ENCODE results near the gene RTN4. TPM values are rescaled to one million over a fixed set of nuclear protein-coding genes. Genes with fewer than 3 reads are reported as not detected.

Gene RTN4
- total and polyA plus RNA-seq, 2 of the 4 experiments (the other 2 are of a cell fraction): 77.8 to 588 TPM

GRCh38 chr2:55022476-55022875 lies 27.8 kb downstream of the RTN4 start:
- Histone ChIP-seq H3K9ac (ENCODE audit: low read depth, low read length) (no peak overlapping the region), H2AK9ac (replicated peaks; ENCODE audit: low read depth, low read length, poor library complexity) (no peak overlapping the region), H3K14ac (replicated peaks; ENCODE audit: low read depth, low read length) (peak overlapping the region; percentile 17; the same call in 1 of the 2 replicates), H3K79me1 (ENCODE audit: low read depth in 1 of 2, low read length in 2 of 2) (peaks cover 0 to 57% of the 10 kb centered on the region in 2 experiments; a peak in 2 of 4 replicates), H3K9me3 (ENCODE audit: control insufficient read depth, insufficient read depth, low read length) (no peaks in the 10 kb centered on the region), H2BK15ac (ENCODE audit: low read depth, low read length) (no peak overlapping the region), H2BK5ac (ENCODE audit: low read depth, low read length, poor library complexity, severe bottlenecking) (peak overlapping the region; percentile 72), H3K9me1 (ENCODE audit: insufficient read depth, low read length) (peaks cover 22% of the 10 kb centered on the region), H3K27ac (ENCODE audit: insufficient read depth, low read length) (no peak overlapping the region), H3K4me2 (ENCODE audit: low read depth, low read length) (no peak overlapping the region), H3K4ac (ENCODE audit: low read depth, low read length) (no peak overlapping the region), H4K20me1 (ENCODE audit: insufficient read depth, low read length) (peaks cover 99% of the 10 kb centered on the region), H2AK5ac (ENCODE audit: low read depth, low read length) (no peak overlapping the region), H4K8ac (ENCODE audit: low read depth in 2 of 2, low read length in 2 of 2) (no peak overlapping the region), H2BK20ac (ENCODE audit: low read depth, low read length) (no peak overlapping the region), H4K5ac (ENCODE audit: low read depth, low read length) (no peak overlapping the region), H3K4me3 (ENCODE audit: insufficient read depth, low read depth, low read length) (no peak overlapping the region), H3K18ac (ENCODE audit: low read depth, low read length) (no peak overlapping the region), H2BK120ac (ENCODE audit: low read depth, low read length) (no peak overlapping the region), H3K23ac (ENCODE audit: low read depth, low read length) (peak overlapping the region; percentile 39; the same call in 1 of the 2 replicates), H4K91ac (ENCODE audit: insufficient read depth, low read depth, low read length) (no peak overlapping the region), H3K27me3 (ENCODE audit: control insufficient read depth, insufficient read depth, low read length) (no peaks in the 10 kb centered on the region), H3K56ac (ENCODE audit: extremely low read depth, insufficient read depth, low read length) (no peak overlapping the region), H3K4me1 (ENCODE audit: control insufficient read depth, insufficient read depth, low read length) (peaks cover 29% of the 10 kb centered on the region), H2AFZ (replicated peaks; ENCODE audit: low read length, poor library complexity) (no peak overlapping the region), H3K36me3 (ENCODE audit: control insufficient read depth, insufficient read depth, low read length) (peaks cover 5% of the 10 kb centered on the region)
- dilution Hi-C loops (cut with HindIII; ENCODE audit: low sequenced_read_pairs, unreplicated experiment): loop anchor here (25.0 kb wide), 1 partner anchor 140 kb away; no protein-coding TSS in a partner anchor
- in situ Hi-C loops (cut with MboI; ENCODE audit: low sequenced_read_pairs): no loop called here
- ATAC-seq (ENCODE audit: low read depth): no peak
- no TSS peak for BruUV-seq (replicated peaks)
- WGBS, 2 experiments (ENCODE audit: extremely low coverage in 2 of 2, insufficient read length in 1 of 2): no CpG with 5 or more reads among the region's 3 CpGs
- TF ChIP-seq RAD21 (IDR thresholded peaks at IDR 0.05; ENCODE audit: low read length) (no peak), RCOR1 (IDR thresholded peaks at IDR 0.05; ENCODE audit: insufficient replicate concordance, low read length) (no peak), USF2 (IDR thresholded peaks at IDR 0.05; ENCODE audit: low read depth, low read length) (no peak), RFX5 (IDR thresholded peaks at IDR 0.05; ENCODE audit: low read depth, low read length) (no peak)
- ChIA-PET CTCF (no interaction called here), POLR2A (ENCODE audit: unreplicated experiment) (no interaction called here)
- DNase-seq: no peak
- intact Hi-C loops (cut with micrococcal nuclease): no loop called here
